Measurements from ENCODE around the gene SAMD14. TPM values are rescaled to one million over a fixed set of nuclear protein-coding genes. Genes with fewer than 3 reads are reported as not detected.
"Not testable (repeated sequence)": the region's sequence is repeated elsewhere in the genome, so short reads cannot be mapped to it uniquely, and the experiment has no call there.

Gene SAMD14
- total RNA-seq, 1 donor: 1.1 TPM

DNA sequence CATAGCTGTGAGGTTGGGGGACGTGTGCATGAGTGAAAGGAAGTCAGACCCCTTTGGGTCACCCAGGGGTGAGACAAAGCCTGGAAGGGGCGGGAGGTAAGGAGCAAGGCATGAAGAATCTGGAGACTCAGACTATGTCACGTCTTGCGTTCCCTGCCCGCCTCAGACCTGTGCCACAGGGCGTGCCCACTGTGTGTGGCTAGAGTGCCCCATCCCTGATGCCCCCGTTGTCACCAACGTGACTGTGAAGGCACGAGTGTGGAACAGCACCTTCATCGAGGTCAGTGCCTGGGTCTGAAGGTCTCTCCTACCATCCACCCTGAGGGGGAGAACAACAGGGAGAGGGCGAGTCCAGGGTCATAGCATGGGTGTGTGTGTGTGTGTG is 49.9 kb downstream of the SAMD14 start:
- no peak for DNase-seq (ENCODE audit: low read depth in 2 of 3, low spot score in 2 of 3)

DNA sequence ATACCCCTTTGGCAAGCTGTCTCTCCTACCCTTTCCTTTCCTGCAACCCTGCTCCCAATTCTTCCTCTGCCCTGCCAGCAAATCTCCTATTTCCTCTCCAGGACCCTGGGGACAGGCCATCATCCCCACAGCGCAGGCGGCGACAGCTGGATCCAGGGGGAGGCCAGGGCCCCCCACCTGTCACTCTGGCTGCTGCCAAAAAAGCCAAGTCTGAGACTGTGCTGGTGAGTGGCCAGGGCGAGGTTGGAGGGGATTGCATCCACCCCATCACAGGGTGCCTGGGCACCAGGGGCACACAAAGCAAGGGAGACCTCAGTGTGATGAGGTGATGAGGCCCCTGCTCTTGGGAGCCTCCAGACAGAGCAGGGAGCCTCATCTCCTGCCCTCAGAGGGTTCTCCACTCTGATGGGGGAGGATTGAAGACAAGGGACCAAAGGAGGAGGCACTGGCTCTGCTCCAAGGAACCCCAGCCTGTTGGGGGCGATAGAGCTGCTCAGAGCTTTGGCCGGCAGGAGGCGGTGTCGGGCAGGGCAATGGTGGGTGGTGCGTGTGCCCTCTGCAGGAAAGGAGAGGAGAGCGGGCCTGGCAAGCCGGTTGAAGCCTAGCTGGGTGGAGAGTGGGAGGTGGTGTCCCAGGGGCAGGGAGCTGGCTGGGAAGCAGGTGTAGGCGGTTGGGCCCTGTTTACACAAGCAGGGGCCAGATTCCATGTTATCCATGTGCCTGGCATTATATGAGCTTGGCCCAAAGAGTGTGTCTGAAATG is 50.4 kb downstream of the SAMD14 start:
- DNase-seq (ENCODE audit: low read depth in 2 of 3, low spot score in 2 of 3): peak in 2 of 3 donors; percentile 33 to 41

GRCh38 chr17:50078430-50078829 is 51.5 kb downstream of the SAMD14 start:
- DNase-seq (ENCODE audit: low read depth in 2 of 3, low spot score in 2 of 3): no peak

DNA sequence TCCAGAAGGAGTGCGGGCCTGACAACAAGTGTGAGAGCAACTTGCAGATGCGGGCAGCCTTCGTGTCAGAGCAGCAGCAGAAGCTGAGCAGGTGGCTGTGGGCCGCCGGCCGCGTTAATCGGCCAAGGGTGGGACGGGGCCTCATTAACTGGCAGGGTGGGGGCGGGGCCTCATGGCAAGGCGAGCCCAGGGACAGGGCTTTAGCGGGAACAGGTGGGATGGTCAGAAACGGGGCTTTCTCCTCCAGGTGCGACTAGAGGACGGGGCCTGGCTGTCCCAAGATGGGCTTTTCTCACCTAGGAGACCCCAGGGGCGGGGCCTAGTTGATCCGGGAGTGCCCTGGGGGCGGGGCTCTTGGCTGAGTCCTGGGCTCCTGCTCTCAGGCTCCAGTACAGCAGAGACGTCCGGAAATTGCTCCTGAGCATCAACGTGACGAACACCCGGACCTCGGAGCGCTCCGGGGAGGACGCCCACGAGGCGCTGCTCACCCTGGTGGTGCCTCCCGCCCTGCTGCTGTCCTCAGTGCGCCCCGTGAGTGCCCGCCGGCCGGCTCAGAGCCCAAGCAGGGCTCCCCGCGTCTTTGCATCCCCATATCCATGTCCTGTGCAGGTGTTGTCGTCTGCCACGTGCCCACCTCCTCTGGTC is 53.2 kb downstream of the SAMD14 start:
- DNase-seq (ENCODE audit: low read depth in 2 of 3, low spot score in 2 of 3): no peak

- no peak for DNase-seq (ENCODE audit: low read depth in 2 of 3, low spot score in 2 of 3)
Measured at GRCh38 chr17:50076221-50076590, 53.8 kb downstream of the SAMD14 start.

- no peak for DNase-seq (ENCODE audit: low read depth in 2 of 3, low spot score in 2 of 3)
Measured at GRCh38 chr17:50075446-50076032, 54.4 kb downstream of the SAMD14 start.

DNA sequence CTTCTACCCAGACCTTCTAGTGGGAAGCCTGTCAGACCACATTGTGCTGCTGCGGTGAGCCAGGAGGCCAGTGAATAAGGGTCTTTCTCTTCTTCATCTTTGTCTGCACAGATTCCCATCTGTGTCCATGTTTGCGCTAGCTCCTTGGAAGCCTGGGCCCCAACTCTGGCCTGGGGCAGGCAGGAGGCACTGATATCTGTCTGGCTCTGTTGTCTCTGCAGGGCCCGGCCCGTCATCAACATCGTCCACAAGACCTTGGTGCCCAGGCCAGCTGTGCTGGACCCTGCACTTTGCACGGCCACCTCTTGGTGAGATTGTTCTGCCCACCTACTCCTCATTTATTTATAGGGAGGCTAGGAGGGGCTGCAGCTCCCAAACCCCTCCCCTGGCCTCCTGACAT is 55.7 kb downstream of the SAMD14 start:
- DNase-seq (ENCODE audit: low read depth in 2 of 3, low spot score in 2 of 3): no peak

GRCh38 chr17:50072925-50073324 is 57.0 kb downstream of the SAMD14 start:
- DNase-seq (ENCODE audit: low read depth in 2 of 3, low spot score in 2 of 3): no peak

DNA sequence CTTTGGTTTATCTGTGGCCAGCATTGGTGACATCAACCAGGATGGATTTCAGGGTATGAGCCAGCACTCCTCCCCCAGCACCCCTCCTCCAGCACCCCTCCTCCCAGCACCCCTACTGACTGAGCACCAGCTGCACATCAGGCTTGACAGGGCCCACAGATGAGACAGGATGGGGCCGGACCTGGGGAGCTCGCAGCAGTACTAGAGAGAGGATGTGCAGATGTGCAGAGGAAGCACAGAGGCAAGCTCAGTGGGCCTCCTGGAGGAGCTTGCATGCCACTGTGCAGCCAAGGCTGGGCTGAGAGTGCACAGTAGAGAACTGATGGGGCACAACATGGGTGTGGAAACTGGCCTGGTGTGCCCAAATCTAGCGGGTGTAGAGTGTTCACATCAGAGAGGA is 57.8 kb downstream of the SAMD14 start:
- no peak for DNase-seq (ENCODE audit: low read depth in 2 of 3, low spot score in 2 of 3)

GRCh38 chr17:50071692-50072091 is 58.3 kb downstream of the SAMD14 start:
- DNase-seq (ENCODE audit: low read depth in 2 of 3, low spot score in 2 of 3): no peak

DNA sequence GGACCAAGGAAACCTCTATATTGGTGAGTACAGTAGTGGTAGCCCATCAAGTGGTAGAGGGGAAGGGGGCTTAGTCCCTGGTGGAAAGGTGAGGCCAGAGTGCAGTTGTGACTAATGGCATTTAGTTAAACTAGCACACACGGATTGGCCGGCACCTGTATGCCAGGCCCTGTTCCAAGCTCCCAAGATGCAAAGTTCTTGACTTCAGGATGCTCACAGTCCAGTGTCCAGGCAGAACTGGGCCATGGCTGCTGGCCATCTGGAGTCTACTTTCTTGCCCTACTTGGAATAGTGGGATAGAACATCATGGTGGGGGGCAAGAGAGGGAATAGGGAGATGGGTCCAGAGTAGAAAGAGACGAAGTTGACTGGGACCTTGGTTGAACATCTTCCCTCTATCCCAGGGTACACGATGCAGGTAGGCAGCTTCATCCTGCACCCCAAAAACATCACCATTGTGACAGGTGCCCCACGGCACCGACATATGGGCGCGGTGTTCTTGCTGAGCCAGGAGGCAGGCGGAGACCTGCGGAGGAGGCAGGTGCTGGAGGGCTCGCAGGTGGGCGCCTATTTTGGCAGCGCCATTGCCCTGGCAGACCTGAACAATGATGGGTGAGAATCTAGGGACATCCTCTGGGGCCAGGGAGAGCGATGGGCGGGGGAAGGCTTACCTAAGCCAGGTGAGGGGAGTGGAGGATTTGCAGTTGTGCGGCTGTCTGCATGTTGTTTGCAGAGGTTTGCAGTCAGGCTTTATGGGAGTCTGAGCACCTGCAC is 58.9 kb downstream of the SAMD14 start:
- no peak for DNase-seq (ENCODE audit: low read depth in 2 of 3, low spot score in 2 of 3)

- no peak for DNase-seq (ENCODE audit: low read depth in 2 of 3, low spot score in 2 of 3)
Measured at GRCh38 chr17:50067996-50068395, 62.0 kb downstream of the SAMD14 start.

- DNase-seq (ENCODE audit: low read depth in 2 of 3, low spot score in 2 of 3): no peak
Measured at GRCh38 chr17:50066995-50067394, 63.0 kb downstream of the SAMD14 start.

DNA sequence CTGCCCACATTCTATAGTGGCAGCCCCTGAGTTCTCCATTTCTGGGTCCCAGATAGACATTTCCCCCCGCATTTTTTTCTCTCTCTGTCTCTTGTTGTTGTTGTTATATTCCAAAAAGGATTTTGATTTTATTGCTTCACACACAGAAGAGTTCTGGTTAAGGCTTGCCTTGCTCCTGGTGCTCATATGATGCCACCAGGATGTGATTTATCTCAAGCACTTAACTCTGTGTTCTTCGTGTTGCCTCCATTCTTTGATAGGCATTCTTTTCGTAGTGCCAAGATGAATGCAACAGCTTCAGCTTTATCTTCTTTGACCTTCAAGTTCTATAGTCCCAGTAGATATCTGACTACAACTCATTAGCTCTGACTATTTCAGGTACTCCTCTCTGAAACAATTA is 64.9 kb downstream of the SAMD14 start:
- no peak for DNase-seq (ENCODE audit: low read depth in 2 of 3, low spot score in 2 of 3)

DNA sequence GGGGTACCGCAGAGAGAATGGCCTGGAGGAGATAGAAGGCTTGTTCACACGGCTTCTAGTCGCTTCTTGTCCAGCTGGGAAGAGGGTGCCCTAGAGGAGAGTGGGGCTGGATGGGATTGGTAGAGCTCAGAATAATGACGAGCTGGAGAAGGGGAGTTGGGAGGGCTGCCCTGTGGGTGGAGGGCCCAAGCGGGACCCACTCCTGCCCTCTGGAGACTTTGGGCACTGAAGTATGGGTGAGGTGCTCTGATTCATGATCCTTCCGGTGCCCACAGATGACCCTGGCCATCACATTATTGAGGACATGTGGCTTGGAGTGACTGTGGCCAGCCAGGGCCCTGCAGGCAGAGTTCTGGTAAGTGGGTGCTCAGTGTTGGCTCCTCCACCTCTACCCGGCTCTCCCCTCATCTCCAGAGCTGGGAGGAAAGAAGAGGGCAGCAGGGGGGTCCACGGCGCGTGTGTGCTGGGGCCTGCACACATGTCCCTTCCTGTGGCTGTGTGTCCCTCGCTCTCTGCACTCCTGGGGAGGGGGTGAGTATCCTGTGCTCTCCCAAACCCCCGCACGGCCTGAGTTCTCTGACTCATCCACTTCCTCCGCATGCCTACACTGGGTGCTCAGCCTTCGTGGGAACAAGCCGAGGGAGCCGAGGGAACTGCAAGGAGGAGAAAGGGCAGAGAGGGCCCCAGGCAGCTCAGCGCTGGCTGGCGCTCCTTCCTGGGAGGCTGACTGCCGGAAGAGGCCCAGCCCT is 65.5 kb downstream of the SAMD14 start:
- no peak for DNase-seq (ENCODE audit: low read depth in 2 of 3, low spot score in 2 of 3)

GRCh38 chr17:50063561-50064252 is 66.3 kb downstream of the SAMD14 start:
- no peak for DNase-seq (ENCODE audit: low read depth in 2 of 3, low spot score in 2 of 3)

DNA sequence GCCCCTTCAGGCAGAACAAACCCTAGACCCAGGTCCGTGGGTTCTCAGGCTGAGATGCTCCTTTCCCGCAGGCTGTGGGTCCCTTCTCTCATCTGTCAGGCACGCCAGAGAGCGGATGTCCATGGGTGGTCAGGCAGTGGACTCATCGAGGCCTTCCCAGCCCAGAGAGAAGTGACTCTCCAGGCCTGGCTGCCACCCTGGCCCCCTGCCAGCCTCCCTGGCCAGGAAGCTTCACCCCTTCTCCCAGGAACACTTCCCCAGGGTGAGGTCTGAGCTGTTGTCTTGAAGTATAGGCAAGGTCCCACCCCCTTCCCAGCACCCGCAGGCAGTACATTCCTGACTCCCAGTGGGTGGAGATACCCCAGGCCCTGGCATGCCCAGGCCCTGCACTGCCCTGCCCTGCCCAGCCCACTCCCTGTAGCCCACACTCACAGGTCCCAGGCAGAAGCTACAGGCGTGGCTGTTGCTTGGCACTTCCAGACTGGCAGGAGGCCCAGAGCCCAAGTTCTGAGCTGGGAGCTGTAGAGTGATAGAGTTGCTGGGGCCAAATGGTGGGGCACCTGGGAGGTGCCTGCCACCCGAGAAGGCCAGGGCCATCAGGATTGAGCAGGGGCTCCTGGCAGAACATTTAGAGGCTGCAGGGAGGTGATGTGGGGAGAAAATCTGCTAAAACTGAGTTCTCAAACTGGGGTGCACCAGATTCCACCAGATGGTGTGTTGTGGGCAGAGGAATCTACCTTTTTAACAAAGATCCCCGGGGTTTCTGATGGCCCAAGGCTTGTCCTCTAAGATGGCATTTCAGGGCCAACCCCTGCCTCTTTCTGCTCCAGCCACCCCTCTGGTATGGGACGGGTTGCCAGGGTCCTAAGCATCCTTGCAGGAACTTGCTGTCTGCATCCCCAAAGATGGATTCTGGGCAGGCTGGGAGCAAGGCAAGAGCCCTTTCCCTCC is 67.4 kb downstream of the SAMD14 start:
- DNase-seq (ENCODE audit: low read depth in 2 of 3, low spot score in 2 of 3): no peak

DNA sequence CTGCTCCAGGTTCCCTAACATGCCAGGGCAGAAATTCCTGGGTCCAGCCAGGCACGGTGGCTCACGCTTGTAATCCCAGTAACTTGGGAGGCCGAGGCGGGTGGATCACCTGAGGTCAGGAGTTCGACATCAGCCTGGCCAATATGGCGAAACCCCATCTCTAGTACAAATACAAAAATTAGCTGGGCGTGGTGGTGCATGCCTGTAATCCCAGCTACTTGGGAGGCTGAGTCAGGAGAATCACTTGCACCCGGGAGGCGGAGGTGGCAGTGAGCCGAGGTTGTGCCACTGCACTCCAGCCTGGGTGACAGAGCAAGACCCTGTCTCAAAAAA is 68.3 kb downstream of the SAMD14 start:
- DNase-seq (ENCODE audit: low read depth in 2 of 3, low spot score in 2 of 3): not testable (repeated sequence)
